ENCODE data around the gene MIS12.

Gene MIS12

DNA sequence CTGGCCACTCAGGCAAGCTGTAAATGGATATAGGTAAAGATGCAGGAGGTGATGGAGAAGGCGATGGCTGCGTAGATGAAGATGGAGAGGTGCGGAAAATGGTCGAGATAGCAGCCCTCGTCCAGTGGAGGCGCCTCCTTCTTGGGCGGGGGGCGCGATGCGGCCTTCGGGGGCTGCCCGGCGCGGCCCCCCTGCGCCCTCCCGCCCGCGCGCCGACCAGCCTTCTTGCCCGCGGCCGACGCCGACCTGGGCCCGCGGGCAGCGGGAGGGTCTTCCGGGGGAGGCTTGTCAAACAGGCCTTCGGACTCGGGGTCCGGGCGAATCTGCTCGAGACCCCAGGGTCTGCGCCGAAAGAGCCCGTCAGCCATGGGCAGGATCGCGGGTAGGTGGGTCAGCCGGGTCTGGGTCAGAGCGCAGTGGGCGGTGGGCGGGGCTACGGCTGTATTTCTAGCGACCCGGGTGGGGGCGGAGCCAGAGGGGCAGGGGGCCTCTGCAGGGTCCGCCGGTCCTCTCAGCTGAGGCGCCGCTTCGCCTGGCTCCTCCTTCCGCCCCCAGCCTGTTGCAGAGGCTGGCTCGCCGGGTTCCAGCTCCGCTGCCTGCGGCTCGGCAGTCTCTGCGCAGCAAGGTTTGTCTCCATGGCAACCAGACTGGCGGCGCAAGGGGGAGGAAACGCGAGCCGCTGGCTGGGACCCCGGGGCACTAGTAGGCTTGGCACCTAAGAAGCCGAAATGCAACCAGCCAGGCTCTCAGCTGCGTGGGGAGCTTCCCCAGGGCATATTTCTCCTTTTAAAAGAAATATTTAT is 14.4 kb downstream of the MIS12 start:
- peak; percentile 85 to 88 for DNase-seq

DNA sequence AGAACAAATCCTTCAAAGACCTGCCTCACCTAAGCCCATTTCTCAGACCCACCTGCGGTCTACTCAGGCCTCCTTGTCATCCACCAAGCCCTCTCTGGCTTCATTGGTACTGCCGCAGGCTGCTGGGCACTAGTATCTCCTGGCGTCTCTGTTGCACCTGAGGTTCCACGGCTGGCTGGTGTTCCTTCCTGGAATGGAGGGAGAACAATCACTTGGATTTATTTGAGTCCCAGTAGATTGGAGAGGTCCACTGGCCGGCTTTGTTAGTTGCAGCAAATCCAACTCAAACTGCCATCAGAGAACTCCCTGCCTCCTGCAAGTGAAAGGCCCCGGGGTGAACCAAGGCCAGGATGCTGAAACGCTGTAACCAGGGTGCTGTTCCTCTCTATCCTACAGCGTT is 15.3 kb downstream of the MIS12 start:
- DNase-seq: no peak

GRCh38 chr17:5502552-5502951 is 16.2 kb downstream of the MIS12 start:
- no peak for DNase-seq

GRCh38 chr17:5506307-5506706 is 19.9 kb downstream of the MIS12 start:
- DNase-seq: no peak

DNA sequence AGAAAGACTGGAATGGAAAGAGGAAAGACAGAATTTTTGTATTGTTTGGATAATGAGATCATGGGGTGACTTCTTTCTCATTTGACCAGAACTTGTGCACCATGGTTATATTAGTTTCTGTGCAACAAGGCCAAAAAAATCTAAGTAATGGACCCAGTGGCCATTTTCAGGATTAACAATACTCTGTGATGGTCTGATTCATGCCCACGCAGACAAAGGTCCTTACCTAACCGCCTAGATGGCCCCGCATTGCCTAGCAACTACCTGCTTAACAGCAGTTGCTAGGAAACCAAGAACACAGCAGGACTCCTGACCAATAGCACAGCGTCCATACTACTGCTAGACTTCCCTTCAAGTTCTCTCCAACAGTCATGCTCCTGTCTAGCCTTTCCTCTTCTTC is 22.4 kb downstream of the MIS12 start:
- DNase-seq: no peak

DNA sequence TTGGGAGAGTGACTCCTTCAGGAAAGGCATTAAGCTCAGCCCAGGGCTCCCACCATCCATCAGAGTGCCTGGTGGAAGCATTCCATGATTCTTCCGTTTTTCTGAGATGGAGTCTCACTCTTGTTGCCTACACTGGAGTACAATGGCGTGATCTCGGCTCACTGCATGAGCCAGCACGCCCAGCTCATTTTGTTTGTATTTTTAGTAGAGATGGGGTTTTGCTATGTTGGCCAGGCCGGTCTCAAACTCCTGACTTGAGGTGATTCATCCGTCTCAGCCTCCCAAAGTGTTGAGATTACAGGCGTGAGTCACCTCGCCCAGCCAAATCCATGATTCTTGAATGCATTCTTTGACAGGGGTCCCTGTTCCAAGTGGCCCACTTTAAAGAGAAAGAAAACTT is 23.1 kb downstream of the MIS12 start:
- DNase-seq: no peak

GRCh38 chr17:5510771-5511170 is 24.4 kb downstream of the MIS12 start:
- no peak for DNase-seq

GRCh38 chr17:5511401-5512225 is 25.2 kb downstream of the MIS12 start:
- DNase-seq: no peak

DNA sequence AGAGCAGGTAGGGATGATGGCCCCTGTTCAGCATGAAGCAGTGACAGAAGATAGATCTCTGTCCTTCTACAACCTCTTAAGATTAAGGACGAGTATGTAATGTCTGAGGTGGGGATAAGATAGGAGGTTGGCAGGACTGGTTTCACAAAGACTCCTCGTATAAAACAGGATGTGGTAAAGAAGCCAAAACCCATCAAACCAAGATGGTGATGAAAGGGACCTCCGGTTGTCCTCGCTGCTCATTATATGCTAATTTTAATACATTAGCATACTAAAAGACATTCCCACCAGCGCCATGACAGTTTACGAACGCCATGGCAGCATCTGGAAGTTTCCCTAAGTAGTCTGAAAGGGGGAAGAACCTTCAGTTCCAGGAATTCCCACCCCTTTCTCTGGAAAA is 27.3 kb downstream of the MIS12 start:
- peak in 1 of 2 donors; percentile 46 for DNase-seq

DNA sequence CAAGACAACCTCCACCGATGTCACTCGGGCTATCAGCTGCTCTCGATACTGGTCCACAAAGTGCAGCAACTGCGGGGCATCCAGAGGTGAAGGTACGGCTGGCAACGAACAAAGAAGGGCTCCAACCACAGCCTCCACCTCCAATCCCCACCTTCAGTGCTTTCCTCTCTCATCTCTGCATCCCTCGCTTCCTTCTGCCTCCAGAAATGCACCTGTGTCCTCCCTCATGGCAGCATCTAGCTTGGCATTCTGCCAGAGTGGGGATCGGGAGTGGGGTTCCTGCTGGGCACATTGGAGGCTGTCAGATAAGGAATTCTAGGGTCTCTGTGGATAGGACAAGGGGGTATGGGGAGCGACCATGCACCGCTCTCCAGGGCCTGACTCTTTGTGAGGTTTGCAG is 28.6 kb downstream of the MIS12 start:
- DNase-seq: no peak

GRCh38 chr17:5516060-5516792 is 29.9 kb downstream of the MIS12 start:
- no peak for DNase-seq

DNA sequence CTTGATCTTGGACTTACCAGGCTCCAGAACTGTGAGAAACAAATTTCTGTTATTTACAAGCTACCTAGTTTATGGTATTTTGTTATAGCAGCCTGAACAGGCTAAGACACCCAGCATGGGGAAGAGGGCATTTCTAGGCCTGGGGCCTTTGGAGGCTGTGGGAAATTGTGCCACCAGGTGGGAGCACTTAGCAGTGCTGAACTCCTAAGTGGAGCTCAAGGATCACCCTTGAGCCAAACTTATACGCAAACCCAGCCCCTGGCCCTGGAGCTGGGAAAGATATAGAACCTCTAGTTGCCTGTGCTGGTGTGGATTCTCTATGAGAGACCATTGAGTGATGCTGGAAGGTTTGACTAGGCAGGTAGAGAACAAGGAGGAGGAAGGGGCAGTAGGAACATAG is 36.1 kb downstream of the MIS12 start:
- no peak for DNase-seq

DNA sequence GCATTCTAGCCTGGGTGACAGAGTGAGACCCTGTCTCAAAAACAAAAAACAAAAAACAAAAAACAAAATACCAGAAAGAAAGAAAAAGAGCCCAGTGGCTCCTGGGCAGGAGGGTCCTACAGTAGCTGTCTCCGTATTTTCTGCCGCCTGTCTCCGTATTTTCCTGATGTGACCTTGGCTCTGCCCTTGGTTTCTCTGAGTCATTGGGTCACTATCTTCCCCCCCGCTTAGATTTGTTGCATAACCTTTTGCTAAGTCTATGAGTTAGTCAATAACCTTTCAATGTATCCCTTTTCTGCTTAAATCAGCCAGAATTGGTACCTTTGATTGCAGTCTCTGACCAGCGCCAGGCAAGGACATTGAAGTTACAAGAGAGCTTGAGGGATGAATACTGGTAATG is 36.9 kb downstream of the MIS12 start:
- DNase-seq: no peak

GRCh38 chr17:5526821-5527598 is 40.6 kb downstream of the MIS12 start:
- DNase-seq: peak in 1 of 2 donors; percentile 14

DNA sequence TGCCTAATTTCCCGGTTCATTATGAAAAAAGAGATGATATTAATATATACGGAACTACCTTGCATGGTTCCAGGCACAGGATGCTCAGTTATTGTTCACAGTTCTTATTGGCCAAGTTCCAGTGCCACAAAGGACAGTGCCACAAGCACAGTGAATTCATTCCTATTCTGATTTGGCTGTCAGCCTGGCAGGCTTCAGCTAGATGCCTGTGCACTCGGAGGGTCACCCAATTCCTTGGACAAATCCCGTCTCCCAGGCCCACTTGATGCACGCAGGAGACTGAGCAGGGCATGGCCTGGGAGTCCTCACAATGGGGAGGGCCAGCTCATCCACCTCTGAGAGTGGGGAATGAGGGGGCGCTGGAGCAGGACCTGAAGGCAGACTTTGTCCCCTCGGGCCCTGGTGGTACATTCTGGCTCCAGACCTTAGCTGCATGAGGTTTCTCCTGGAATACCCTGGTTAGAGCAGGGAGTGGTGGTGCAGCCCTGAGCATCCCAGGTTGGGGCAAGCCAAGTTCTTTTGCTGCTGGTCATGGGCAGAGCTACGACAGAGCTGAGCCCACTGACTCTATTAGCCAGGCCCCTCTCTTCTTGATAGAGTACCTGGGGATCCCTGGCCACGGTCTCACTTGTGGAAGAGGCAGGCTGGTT is 41.4 kb downstream of the MIS12 start:
- no peak for DNase-seq

DNA sequence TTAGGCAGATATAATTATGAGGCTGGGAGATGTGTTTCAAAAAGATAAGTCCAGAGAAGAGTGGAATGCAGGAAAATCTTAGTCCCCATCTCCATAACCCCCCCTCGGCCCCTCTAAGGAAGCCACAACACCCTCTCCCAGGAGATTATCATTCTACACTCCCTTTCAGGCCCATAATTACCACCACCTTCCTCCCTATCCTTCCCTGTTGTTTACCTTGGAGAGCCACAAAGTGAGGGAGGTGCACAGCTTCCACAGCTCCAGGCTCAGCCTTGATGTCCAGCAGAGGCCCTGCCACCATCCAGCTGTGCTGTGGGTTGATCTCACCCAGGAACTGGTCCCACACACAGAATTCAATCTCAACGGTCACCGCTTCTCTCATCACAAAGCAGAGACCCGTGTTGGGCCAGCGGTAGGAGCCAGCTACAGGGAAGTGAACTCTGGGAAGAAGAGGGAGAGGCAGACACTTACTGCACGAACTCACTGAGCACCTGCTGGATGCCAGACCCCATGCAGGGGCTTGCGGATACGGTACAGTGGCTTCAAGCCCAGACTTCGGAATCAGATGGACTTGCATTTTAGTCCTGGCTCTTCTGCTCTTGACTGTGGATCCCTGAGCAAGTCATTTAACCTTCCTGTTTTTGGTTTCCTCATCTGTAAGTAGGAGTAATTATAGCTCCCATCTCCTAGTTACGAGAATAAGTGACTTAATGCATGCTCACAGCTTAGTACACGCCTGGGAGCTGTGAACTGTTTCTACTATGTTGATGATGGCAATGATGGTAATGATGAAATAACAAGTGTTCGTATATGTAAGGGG is 44.1 kb downstream of the MIS12 start:
- no peak for DNase-seq

- no peak for DNase-seq
Measured at GRCh38 chr17:5531085-5531418, 44.7 kb downstream of the MIS12 start.

DNA sequence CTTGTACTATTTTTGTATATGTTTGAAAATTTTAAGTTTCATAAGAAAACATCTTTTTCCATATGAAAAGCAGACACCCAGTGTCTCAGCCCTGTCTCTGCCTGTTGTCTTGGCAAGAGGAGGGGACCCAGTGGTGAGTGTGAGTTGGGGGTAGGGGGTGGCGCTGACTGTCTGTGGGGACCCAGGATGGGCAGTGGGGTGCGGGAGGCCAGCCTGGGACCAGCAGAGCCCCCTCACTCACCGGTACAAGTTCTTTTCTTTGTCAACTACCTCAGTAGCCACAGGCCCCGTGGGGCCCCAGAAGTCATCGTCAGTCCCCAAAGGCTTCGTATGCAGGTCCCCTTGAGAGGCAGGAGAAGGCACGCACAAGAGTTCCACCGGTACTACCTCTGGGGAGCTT is 46.2 kb downstream of the MIS12 start:
- no peak for DNase-seq

- no peak for DNase-seq
Measured at GRCh38 chr17:5533486-5534315, 47.3 kb downstream of the MIS12 start.

DNA sequence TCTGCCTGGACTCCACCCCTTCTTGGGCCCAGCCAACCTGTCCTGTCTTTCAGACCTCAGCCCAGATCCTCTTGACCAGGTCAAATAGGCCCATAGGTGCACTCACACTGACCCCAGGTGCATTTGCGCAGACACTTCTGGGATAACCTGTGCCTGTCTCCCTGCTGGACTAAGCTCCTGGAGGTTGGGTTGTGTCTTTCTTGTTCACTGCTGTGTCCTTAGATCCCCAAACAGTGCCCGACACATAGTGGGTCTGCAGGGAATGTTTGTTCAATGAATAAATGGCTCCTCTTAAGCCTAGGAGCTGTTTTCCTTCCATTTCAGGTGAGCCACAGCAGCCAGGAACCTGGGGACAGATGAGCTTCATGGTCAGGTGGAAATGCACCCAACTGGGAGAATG is 49.1 kb downstream of the MIS12 start:
- no peak for DNase-seq
